NCI-H1105 (cell line): Measurements from ENCODE around the gene ZBTB6.
"Not testable (repeated sequence)": the region's sequence is repeated elsewhere in the genome, so short reads cannot be mapped to it uniquely, and the experiment has no call there.

ENCODE experiments used
- DNase-seq: peaks from one replicate; lab custom pipeline; 2025; lab: John Stamatoyannopoulos, UW

The ZBTB6 gene

DNA sequence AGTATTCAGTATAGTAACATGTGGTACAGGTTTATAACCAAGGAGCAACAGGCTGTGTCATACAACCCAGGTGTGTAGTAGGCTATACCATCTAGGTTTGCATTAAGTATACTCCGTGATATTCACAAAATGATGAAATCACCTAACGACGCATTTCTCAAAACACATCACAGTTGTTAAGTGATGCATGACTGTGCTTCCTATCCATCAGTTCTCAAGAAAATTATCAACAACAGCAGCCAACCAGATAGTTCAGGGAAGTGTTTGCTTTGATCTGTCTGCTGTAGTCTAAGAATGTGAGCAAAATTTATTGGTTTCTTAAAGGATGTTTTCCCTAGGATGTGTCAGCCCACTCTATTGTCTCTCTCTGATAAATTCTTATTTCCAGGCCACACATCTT is 10.8 kb upstream of the ZBTB6 start:
- no peak for DNase-seq

DNA sequence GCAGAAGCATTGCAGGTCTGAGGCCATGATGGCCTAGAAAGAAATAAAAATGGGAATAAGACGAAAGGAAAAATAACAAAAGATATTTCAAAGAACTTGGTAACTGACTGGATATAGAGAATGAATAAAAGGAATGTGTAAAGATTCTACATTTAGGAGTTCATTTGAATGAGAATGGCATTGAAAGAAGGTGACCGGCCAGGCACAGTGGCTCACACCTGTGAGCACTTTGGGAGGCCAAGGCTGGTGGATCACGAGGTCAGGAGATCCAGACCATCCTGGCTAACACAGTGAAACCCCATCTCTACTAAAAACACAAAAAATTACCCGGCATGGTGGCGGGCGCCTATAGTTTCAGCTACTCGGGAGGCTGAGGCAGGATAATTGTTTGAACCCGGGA is 9.6 kb upstream of the ZBTB6 start:
- DNase-seq, result no peak

- no peak for DNase-seq
Observed at GRCh38 chr9:122918310-122918709, 5.2 kb upstream of the ZBTB6 start.

GRCh38 chr9:122912671-122912963 is 506 bp downstream of the ZBTB6 start:
- DNase-seq, result no peak

DNA sequence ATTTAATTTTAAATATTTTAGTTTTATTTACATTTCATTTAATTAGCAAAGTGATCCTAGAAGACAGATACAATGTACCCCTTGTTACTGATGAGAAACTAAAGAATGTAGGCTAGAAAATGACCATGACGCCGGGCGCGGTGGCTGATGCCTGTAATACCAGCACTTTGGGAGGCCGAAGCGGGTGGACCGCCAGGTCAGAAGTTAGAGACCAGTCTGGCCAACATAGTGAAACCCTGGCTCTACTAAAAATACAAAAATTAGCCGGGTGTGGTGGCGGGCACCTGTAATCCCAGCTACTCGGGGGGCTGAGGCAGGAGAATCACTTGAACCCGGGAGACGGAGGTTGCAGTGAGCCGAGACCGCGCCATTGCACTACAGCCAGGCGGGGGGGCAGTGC is 7.0 kb downstream of the ZBTB6 start:
- DNase-seq, result not testable (repeated sequence)

DNA sequence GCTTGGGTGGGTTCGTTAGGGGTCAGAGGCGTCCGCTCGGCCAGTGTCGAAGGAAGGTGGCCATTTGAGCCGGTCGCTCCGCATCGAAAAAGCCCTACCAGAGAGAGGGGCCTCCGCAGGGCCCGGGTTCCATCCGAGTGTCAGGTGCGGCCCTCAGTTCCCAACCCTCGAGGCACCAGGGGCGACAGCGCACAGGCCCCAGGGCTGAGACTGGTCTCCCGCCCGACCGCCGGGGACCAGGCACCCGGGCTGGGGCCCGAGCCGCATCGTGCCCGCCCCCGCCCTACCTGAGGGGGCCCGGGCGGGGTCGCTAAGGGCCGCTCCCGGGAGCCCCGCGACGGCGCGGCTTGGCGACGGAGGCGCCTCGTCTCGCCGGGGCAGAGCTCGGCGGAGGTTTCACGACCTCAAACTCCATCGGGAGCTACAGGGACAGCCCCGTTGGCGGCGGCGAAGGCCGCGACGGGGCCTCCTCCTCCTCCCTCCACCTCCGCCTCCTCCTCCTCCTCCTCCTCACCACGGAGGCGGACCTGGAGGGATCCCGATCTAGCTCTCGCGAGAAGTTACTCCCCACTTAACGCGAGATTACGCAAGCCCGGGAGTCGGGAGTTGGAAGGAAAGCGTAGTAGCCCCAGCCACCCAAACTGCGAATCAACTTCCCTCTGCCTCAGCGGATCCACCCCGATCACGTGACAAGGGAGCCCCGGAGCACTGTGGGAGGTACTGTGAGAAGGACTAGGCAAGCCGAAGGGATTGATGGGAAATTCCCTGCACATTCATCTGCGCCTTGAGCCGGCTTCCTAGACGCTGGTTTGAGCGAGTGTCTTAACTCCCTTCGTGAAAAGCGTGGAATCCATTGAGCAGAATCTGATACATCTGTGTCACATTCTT is 8.1 kb downstream of the ZBTB6 start, which contains the start of gene RC3H2:
Gene RC3H2 (minus strand): TSS at position 537 of the 888 bp plus-strand sequence. CDS start 7,850 bp downstream, outside the sequence.
- DNase-seq, result peak; percentile 98

DNA sequence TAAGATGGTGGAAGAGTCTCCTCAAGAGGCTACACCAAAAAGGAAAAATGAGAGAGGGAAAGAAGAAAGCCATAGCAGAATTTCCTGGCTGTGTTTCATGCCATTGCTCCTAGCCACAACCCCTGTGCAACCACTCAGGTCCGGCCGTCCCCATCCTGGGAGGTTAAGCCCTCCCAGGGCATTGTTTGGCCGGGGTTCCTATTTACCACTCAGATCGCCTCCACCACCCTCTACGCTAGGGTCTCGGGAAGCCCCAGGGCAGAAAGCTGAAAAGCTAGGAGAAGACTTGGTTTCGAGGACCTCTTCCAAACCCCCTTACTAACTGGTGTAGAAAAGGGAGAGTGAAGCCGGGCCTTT is 8.7 kb downstream of the ZBTB6 start:
- DNase-seq, result peak; percentile 18

DNA sequence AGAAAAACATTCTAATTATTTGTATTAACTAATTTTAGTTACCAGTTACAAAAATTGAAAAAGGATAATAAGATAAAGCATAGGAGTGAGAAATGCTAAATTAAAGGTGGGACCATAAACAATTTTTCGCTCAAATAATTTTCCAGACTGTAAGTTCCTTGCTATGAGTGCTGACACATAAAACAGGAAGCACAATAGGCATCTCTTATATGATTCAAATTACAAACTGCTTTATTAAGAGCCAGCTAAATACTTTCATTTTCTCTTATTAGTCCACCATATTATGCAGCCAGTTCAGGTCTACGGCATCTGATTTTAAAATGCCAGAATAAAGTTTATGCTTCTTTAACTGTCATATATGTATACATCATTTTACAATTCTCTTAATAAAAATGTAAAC is 12.3 kb downstream of the ZBTB6 start:
- no peak for DNase-seq

DNA sequence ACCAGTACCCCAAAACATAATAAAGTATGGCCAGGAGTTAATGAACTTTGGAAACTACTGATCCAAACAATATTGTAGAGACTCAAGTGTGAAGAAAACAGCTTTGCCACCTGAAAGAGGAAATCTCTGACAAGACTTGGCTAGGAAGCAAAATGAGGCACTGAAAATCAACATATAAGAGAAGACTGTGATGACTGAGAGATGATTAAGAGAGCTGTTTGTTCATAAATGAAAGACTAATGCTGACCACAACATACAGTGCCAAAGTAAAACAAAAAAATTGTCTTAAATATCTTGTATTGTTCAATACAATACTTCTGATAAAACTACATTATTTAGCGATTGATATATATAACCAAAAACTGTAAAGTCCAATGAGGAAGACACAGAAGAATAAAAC is 15.2 kb downstream of the ZBTB6 start:
- DNase-seq, result no peak

GRCh38 chr9:122888480-122888879 is 24.6 kb downstream of the ZBTB6 start:
- DNase-seq, result no peak

DNA sequence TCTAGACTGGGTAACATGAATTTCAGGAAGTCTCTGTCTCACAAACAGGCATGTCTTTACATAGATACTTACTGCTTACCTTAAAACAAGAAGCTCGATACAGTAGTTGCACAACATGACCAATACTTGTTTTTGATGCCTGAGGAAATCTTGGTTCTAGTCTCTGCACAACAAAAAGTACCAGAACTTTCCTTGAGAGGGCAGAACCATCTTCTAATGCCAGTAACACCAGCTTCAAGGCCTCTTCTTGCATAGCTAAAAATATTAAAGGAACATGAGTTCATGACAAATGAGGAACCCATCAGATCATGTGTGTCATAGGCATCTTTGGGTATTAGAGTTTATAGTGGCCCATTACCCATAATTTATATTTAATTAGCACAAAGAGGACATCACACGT is 30.0 kb downstream of the ZBTB6 start:
- DNase-seq, result no peak

DNA sequence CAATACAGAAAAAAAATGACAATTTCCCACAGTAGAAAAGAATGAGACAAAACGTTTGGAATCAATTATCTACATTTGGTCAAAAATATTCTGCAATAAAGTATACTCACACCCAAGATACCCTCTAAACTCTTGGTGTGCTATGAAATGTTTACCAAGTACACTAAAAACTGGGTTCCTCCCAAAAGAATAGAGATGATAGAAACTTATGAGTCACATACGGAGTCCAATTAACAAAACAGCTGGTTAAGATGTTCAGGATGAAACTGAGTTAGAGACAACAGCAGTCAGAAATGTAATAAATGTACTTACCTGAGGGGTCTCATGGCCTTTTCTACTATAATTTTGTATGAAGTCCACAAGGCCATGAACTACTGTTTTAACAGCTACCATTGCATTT is 33.7 kb downstream of the ZBTB6 start:
- no peak for DNase-seq

DNA sequence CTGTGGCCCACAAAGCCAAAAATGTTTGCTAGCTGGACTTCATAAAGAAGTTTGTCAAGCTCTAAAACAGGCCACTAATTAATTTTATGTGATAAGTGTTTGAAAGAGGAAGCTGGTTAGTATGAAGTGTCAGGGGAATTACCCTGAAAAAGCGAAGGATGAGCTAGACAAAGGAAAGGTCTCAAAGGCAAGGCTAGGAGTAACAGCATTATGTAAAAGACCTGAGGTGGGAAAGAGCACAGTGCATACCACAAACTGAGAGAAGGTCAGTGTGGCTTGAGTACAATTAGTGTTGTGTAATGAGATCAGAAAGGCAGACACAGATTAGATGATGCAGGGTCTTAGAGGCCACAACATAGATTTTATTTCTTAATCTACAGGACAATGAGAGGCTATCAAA is 37.6 kb downstream of the ZBTB6 start:
- no peak for DNase-seq

GRCh38 chr9:122867276-122867675 is 45.8 kb downstream of the ZBTB6 start:
- DNase-seq, result not testable (repeated sequence)

- DNase-seq, result no peak
Observed at GRCh38 chr9:122866079-122866478, 47.0 kb downstream of the ZBTB6 start.

DNA sequence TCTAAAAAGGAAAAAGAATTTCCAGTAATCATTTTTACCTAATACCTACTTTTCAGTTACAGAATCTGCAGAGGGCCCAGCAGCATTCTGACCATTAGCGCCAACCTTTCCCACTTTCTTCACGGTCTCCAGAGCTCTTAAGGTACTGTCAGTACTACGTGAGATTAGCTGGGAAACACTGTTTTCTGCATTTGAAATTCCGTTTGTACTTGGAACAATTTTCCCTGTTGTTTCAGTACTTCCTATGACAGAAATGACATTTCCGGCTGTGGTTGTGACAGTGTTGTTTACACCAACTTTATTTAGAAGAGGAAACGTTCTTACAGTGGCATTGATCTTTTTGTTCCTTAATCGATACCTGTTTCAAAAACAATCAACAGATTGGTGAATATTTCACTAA is 47.8 kb downstream of the ZBTB6 start:
- DNase-seq, result no peak

GRCh38 chr9:122863407-122863806 is 49.7 kb downstream of the ZBTB6 start:
- no peak for DNase-seq

GRCh38 chr9:122860319-122861142 is 52.6 kb downstream of the ZBTB6 start:
- DNase-seq, result no peak
